Transverse colon (tissue), 4 donors: ENCODE results near the gene STAT6. TPM values are rescaled to one million over a fixed set of nuclear protein-coding genes. Genes with fewer than 3 reads are reported as not detected.

Experiments used
- DNase-seq: peaks from one replicate; pipeline ENCODE4 v3.0.0-alpha.2; 2019
- H3K27ac ChIP-seq, 4 donors: fragments of 200-600 bp; sonication (generic); 2 replicates each; pipeline ENCODE4 v1.5.1; 2016 to 2018; ENCODE audit warnings: inconsistent platforms in 4 of 4
- H3K27me3 ChIP-seq: fragments of 200-600 bp; sonication (generic); 2 replicates; pipeline ENCODE4 v1.5.1; 2017; ENCODE audit warnings: inconsistent platforms
- H3K36me3 ChIP-seq, 4 donors: fragments of 200-600 bp; sonication (generic); 2 replicates each; pipeline ENCODE4 v1.5.1; 2017 to 2019; ENCODE audit warnings: inconsistent platforms in 4 of 4
- H3K4me1 ChIP-seq, 4 donors: fragments of 200-600 bp; sonication (generic); 2 replicates each; pipeline ENCODE4 v1.5.1; 2017 to 2020; ENCODE audit warnings: inconsistent platforms in 4 of 4
- H3K4me3 ChIP-seq, 4 donors: fragments of 200-600 bp; sonication (generic); 1 replicate in 1 of 4; 2 replicates in 3 of 4; pipeline versions ENCODE4 v1.5.1 to v1.6.1; 2017 to 2019; ENCODE audit warnings: inconsistent platforms in 4 of 4
- H3K9me3 ChIP-seq, 2 donors: fragments of 200-600 bp; sonication (generic); 2 replicates each; pipeline ENCODE4 v1.5.1; 2017 to 2019; ENCODE audit warnings: inconsistent platforms in 2 of 2
- CTCF ChIP-seq, 5 experiments: fragments of 200-600 bp in 3 of 5; fragments of 450-650 bp in 2 of 5; sonication (generic) in 3 of 5; IDR thresholded peaks; 1 replicate in 2 of 5; 2 replicates in 3 of 5; pipeline ENCODE4 v1.5.1; 2016 to 2017; ENCODE audit warnings: antibody characterized with exemption in 5 of 5, inconsistent platforms in 3 of 5, mild to moderate bottlenecking in 2 of 5, moderate library complexity in 1 of 5
- EP300 ChIP-seq: sonication (generic); formaldehyde crosslinking; IDR thresholded peaks from one replicate; pipeline ENCODE4 v1.6.1; 2017; ENCODE audit warnings: antibody characterized with exemption, low read depth
- POLR2A ChIP-seq: fragments of 450-650 bp; IDR thresholded peaks from one replicate; pipeline ENCODE4 v1.6.1; 2016; ENCODE audit warnings: antibody characterized with exemption, mild to moderate bottlenecking, moderate library complexity
- POLR2AphosphoS5 ChIP-seq, 3 donors: sonication (generic); formaldehyde crosslinking; IDR thresholded peaks; one replicate each; pipeline ENCODE4 v1.6.1; 2016; ENCODE audit warnings: antibody characterized with exemption in 3 of 3
- WGBS, 2 donors: methylation state at CpG; one replicate each; pipeline ENCODE4 v1.1.5; 2018; ENCODE audit warnings: low coverage in 1 of 2; 5-methylcytosine and 5-hydroxymethylcytosine counted together
- in situ Hi-C, 4 donors: fragments of 200-750 bp; cut with MboI; loops; one replicate each; pipeline versions ENCODE4 v1.15.0 to v1.15.1; 2017; ENCODE audit warnings: low sequenced_read_pairs in 3 of 4, low pct_ligation_motif_present in 1 of 4, low pct_unique_long_range_greater_than_20kb in 1 of 4
- intact Hi-C: fragments of 100-400 bp; cut with DNase I; formaldehyde crosslinking; loops from one replicate; pipeline ENCODE4 v1.15.1; 2023; ENCODE audit warnings: low total_unique reads
- total RNA-seq, 4 donors: library from RNA; depleted of rRNA; stranded (reverse); fragments of >200 nt; gene quantifications; one replicate each; pipeline ENCODE4 v1.1.0, GENCODE V29; 2016

STAT6 gene
- total RNA-seq, 4 donors from 2014 or later = 181 to 318 (median 198) TPM

- in situ Hi-C loops = loop anchor here in 1 of 4 donors (5.0 to 10.0 kb wide), 2 partner anchors 46 to 61 kb away; partner anchors contain the start of genes STAT6 and ZBTB39
- TF ChIP-seq POLR2AphosphoS5 (IDR thresholded peaks at IDR 0.05) (no peak), POLR2A (no peak), EP300 (no peak), CTCF (IDR thresholded peaks at IDR 0.05) (no peak)
- 75 to 77% methylated on average over 2 of the region's 2 CpGs for WGBS, 2 donors
- intact Hi-C loops = loop anchor here (5.0 kb wide), 1 partner anchor 116 kb away; no protein-coding TSS in a partner anchor
- Histone ChIP-seq H3K4me1 (peaks cover 0 to 13% (median 4%) of the 10 kb centered on the region in 4 donors), H3K4me3 (no peak overlapping the region), H3K36me3 (peaks cover 0 to 8% (median 0%) of the 10 kb centered on the region in 4 donors), H3K9me3 (no peaks in the 10 kb centered on the region), H3K27ac (no peak overlapping the region), H3K27me3 (no peaks in the 10 kb centered on the region)
- DNase-seq = no peak
These were observed 44.9 kb downstream of the STAT6 start for GRCh38 chr12:57066245-57066644.

- TF ChIP-seq CTCF (IDR thresholded peaks at IDR 0.05) (no peak), POLR2AphosphoS5 (IDR thresholded peaks at IDR 0.05) (no peak)
- intact Hi-C loops (loop anchor here (2.0 kb wide), 2 partner anchors 51 to 57 kb away; partner anchors contain the start of gene ZBTB39), in situ Hi-C loops (loop anchor here in 1 of 4 donors (10.0 kb wide), 1 partner anchor 59 kb away; the partner anchor contains the start of gene ZBTB39)
- H3K4me3 ChIP-seq = no peak overlapping the region
- peaks cover 0 to 4% (median 0%) of the 10 kb centered on the region in 4 donors for H3K4me1 ChIP-seq
- 52 to 59% methylated on average over 5 of the region's 5 CpGs for WGBS, 2 donors
- no peaks in the 10 kb centered on the region for H3K9me3 ChIP-seq
- H3K27ac ChIP-seq = peak overlapping the region in 2 of 4 donors; percentile 14 to 53
- no peak for DNase-seq
- no peaks in the 10 kb centered on the region for H3K27me3 ChIP-seq
- H3K36me3 ChIP-seq = peaks cover 0 to 14% (median 0%) of the 10 kb centered on the region in 4 donors
These were observed 47.0 kb downstream of the STAT6 start for GRCh38 chr12:57063991-57064685.

GRCh38 chr12:57058454-57058853, 52.7 kb downstream of the STAT6 start:
- no peak for DNase-seq
- in situ Hi-C loops (loop anchor here in 1 of 4 donors (10.0 kb wide), 1 partner anchor 54 kb away; the partner anchor contains the start of gene ZBTB39), intact Hi-C loops (no loop called here)
- Histone ChIP-seq H3K27me3 (no peaks in the 10 kb centered on the region), H3K9me3 (no peaks in the 10 kb centered on the region), H3K36me3 (peaks cover 0 to 27% (median 0%) of the 10 kb centered on the region in 4 donors), H3K27ac (no peak overlapping the region), H3K4me3 (no peak overlapping the region), H3K4me1 (peaks cover 0 to 14% (median 3%) of the 10 kb centered on the region in 4 donors)
- TF ChIP-seq CTCF (IDR thresholded peaks at IDR 0.05) (no peak), EP300 (no peak), POLR2AphosphoS5 (IDR thresholded peaks at IDR 0.05) (no peak), POLR2A (no peak)
- WGBS, 2 donors = 56 to 79% methylated on average over 1 of the region's 1 CpG

DNA sequence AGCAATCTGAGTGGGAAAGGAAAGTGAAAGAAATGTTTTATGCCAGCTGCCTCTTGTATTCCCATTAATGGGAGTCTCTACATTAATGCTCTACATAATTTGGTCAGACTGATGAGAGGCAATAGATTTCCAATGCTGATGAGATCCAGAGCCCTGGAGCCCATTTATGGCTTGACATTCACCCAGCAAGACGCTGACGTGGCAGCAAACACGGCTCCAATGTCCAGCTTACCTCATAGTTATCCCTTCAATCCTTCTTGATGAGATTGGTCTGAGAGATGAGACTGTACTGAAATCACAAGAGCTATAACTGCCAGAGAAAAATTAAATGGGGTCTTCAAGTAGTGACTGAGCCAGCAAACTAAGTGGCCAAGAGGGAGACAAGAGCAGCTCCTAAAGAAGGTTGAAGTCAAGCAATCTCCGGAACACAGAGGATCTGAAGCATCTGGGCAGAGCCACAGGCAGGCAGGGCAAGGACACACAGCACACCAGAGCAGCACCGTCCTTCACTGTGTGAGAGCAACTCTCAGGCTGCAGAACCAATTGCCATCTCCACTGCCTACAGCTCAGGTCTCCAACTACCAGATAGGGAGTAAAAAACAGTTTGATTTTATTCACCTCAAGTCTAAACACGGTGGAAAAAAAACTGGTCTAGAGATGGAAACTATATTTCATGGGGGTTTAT, 54.0 kb downstream of the STAT6 start:
- intact Hi-C loops = no loop called here
- peaks cover 0 to 14% (median 3%) of the 10 kb centered on the region in 4 donors for H3K4me1 ChIP-seq
- peaks cover 0 to 27% (median 0%) of the 10 kb centered on the region in 4 donors for H3K36me3 ChIP-seq
- H3K9me3 ChIP-seq = no peaks in the 10 kb centered on the region
- H3K4me3 ChIP-seq = no peak overlapping the region
- whole genome bisulfite sequencing, 2 donors = 73 to 89% methylated on average over 1 to 6 of the region's 6 CpGs
- in situ Hi-C loops = loop anchor here in 1 of 4 donors (10.0 kb wide), 1 partner anchor 52 kb away; the partner anchor contains the start of gene ZBTB39
- DNase-seq = no peak
- peak overlapping the region; percentile 46 to 65 (median 53) for H3K27ac ChIP-seq
- TF ChIP-seq EP300 (no peak), POLR2A (no peak), POLR2AphosphoS5 (IDR thresholded peaks at IDR 0.05) (no peak), CTCF (IDR thresholded peaks at IDR 0.05) (no peak)
- H3K27me3 ChIP-seq = no peaks in the 10 kb centered on the region
